AG08395 (cell line): Measurements from ENCODE around the gene ZCCHC17.

Source experiments
- DNase-seq: peaks from one replicate; pipeline ENCODE4 v3.0.0; 2012; ENCODE audit warnings: mixed read lengths, low spot score

The ZCCHC17 gene

GRCh38 chr1:31394584-31395193, 97.9 kb downstream of the ZCCHC17 start:
- peak; percentile 85 for DNase-seq

- peak; percentile 88 for DNase-seq
Measured at GRCh38 chr1:31396633-31397351, 100.0 kb downstream of the ZCCHC17 start.

- DNase-seq: no peak
Measured at GRCh38 chr1:31397360-31398095, 100.7 kb downstream of the ZCCHC17 start.

- no peak for DNase-seq
Measured at GRCh38 chr1:31398246-31398645, 101.4 kb downstream of the ZCCHC17 start.

GRCh38 chr1:31399976-31400375, 103.1 kb downstream of the ZCCHC17 start:
- DNase-seq: no peak

- DNase-seq: no peak
Measured at GRCh38 chr1:31400393-31400792, 103.6 kb downstream of the ZCCHC17 start.

GRCh38 chr1:31401241-31401640, 104.4 kb downstream of the ZCCHC17 start:
- no peak for DNase-seq

GRCh38 chr1:31405578-31406245, 108.9 kb downstream of the ZCCHC17 start:
- no peak for DNase-seq

- DNase-seq: no peak
Measured at GRCh38 chr1:31407029-31407626, 110.3 kb downstream of the ZCCHC17 start.

- no peak for DNase-seq
Measured at GRCh38 chr1:31408788-31409318, 112.0 kb downstream of the ZCCHC17 start.

- DNase-seq: no peak
Measured at GRCh38 chr1:31409946-31410858, 113.4 kb downstream of the ZCCHC17 start.

GRCh38 chr1:31410871-31411270, 114.0 kb downstream of the ZCCHC17 start:
- no peak for DNase-seq

- no peak for DNase-seq
Measured at GRCh38 chr1:31412205-31412604, 115.4 kb downstream of the ZCCHC17 start.

GRCh38 chr1:31412732-31413404, 116.0 kb downstream of the ZCCHC17 start, which contains the start of gene SERINC2:
Gene SERINC2 (plus strand): TSS chr1:31413213. CDS start chr1:31413266, 53 bp downstream.
- peak; percentile 61 for DNase-seq

GRCh38 chr1:31413405-31414001, 116.7 kb downstream of the ZCCHC17 start:
- peak; percentile 49 for DNase-seq
